COLO668 (cell line): ENCODE results near the gene LARGE1.

Source experiments
- DNase-seq: peaks from one replicate; lab custom pipeline; 2025; ENCODE audit not compliant: unreplicated experiment; lab: John Stamatoyannopoulos, UW

The LARGE1 gene

GRCh38 chr22:33674357-33674756, 245.9 kb downstream of the LARGE1 start:
- DNase-seq = no peak

DNA sequence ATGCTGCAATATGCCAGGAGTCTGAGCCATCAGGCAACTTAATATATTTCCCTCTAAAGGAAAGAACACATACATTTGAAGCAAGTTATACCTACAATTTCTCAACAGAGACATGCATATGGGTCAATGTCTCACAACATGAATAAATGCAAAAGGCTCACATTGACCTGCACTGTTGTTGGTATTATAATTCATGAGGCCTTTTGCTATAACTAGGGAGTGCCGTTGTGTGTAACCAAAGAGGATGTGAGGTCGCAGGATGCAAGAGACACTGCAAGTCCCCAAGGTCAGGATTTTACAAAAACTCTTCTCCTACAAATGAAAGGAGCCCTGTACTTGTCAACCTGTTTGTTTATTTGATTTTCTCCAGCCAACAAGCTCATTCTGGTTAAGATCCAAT, 250.5 kb downstream of the LARGE1 start:
- no peak for DNase-seq

DNA sequence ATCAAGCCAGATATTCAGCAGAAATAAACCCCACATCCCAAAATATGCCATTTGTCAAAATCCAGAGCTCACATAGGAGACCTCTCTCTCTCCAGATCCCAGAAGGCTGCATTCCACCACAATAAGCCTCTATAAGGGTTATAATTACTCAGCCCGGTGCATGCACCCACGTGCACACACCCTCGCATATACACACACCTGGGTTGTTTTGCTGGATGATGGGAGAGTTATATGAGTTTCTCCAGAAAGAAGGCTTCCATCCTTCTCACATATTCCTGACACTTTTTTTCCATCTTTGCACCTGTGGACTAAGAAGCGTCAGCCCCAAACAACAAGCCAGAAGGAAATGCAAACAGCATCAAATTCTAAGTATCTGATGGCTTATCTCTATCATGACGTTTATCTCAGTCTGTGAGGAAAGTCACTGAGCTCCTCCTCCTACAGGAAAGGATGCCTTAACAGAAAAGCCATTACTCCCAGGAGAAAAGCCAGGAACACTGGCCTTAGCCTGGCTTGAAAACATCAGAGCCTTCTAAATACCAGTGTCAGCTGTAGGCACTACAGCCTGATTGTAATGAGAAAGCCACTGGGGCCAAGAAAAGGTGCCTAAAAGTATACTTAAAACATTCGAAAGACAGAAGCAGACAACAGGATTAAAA, 253.2 kb downstream of the LARGE1 start:
- no peak for DNase-seq

DNA sequence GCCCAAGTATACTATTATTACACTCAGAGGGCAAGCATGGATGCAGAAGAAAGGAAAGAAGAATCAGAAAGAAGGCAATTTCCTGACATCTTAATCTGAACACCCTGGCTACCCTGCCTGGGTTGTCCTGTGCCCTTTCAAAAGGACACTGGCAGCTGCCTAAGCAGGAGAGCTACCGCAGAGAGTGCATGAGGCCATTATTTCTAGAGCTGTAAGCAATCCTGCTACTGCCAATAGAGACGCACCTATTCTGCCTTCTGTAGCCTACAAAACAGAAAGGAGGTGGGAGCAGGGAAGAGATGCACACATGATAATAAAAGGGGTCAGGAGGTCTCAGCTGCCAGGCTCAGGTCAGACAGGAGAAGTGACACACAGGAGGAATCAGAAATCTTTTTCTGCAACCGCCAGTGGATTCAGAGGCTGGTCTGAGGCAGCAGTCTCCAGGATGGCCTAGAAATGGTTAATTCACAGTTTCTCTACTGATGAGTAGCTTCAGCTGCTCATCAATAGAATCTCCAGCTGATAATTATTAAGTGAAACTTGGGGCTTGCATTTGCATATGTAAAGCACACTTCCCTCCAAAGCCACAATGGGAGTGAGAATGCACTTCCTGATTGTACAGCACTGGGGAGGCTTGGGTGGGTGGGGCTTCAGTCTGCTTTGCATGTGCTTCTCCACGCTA, 253.9 kb downstream of the LARGE1 start:
- no peak for DNase-seq

DNA sequence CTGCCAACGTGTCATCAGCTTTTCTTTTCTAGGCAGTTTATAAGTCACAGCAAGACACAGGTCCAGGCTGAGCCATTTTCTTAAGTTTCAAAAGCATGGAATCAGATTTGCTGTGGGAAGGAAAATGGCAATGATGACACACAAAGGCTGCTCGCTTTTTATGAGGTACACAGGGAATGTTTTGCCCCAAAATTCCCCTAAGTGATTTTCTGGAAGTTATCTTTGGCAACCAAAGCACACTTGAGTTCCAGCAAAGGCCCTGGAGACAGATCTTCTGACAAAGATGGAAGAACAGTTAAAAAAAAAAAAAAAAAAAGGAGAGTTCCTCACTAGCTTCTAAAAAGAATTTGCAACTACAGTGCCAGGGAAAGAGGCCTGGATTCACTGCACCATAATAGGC, 260.8 kb downstream of the LARGE1 start:
- DNase-seq = no peak

DNA sequence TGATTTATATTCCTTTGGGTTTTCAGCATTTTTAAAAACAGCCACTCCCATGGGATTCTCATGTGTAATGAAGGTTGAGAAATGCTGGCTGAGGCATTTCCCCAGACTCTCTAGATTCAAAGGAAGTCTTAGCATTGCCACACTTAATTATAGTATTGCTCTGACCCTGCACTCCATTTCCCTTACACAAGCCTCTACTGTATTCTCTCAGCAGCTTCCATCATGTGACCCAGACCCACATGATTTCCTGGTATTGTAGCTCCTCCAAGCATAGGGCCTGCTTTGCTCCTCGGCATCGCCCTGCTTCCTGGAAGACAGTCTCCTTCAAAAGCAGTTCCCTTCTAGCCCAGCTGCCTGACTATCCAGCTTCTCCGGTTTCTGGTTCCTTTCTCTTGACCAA, 261.5 kb downstream of the LARGE1 start:
- no peak for DNase-seq

DNA sequence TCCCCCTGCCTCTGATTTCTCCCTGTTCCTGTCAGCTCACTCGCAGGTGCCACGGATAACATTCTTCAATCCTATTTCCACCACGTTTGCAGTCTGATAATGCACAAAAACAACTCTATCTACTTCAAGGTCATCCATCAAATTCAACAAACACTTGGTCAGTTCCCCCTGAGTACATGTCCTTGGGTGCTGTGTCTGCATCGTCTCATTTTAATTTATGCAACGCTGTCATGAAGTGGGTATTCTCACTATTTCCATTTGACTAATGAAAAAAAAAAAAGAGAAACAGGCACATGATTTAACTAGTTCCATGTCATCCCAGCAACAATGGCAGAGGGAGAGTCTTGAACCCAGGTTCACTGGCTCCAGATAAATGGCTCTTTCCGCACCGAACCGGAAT, 262.6 kb downstream of the LARGE1 start:
- DNase-seq = no peak

GRCh38 chr22:33656808-33657628, 263.3 kb downstream of the LARGE1 start:
- DNase-seq = no peak

GRCh38 chr22:33654173-33654895, 265.9 kb downstream of the LARGE1 start:
- no peak for DNase-seq

- DNase-seq = no peak
These were observed 266.7 kb downstream of the LARGE1 start for GRCh38 chr22:33653532-33654063.

GRCh38 chr22:33652615-33653014, 267.7 kb downstream of the LARGE1 start:
- DNase-seq = no peak

DNA sequence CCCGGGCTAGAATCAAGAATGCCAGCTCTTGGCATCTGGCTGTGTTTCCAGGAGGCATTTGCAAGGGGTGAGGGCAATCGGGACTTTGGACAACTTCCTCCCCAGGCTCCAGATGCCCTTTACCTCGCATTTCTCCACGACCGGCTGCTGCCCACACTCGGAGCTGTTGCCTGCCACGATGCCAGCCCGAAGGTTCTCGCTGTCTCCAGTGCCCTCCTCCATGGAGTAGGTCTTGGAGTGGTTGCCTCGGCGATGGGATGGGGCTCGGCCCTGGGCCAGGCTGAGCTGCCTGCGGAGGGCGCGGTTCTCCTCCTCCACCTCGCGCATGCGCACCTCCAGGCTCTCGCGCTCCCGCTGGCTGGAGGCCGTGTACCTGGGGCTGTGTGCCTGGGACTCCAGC, 270.0 kb downstream of the LARGE1 start:
- DNase-seq = no peak

- no peak for DNase-seq
These were observed 271.8 kb downstream of the LARGE1 start for GRCh38 chr22:33648478-33648877.

GRCh38 chr22:33640900-33641299, 279.4 kb downstream of the LARGE1 start:
- no peak for DNase-seq

- DNase-seq = no peak
These were observed 280.6 kb downstream of the LARGE1 start for GRCh38 chr22:33639588-33640254.

GRCh38 chr22:33635766-33636165, 284.5 kb downstream of the LARGE1 start:
- no peak for DNase-seq

- DNase-seq = no peak
These were observed 288.5 kb downstream of the LARGE1 start for GRCh38 chr22:33631777-33632176.

GRCh38 chr22:33625959-33626358, 294.3 kb downstream of the LARGE1 start:
- DNase-seq = no peak

DNA sequence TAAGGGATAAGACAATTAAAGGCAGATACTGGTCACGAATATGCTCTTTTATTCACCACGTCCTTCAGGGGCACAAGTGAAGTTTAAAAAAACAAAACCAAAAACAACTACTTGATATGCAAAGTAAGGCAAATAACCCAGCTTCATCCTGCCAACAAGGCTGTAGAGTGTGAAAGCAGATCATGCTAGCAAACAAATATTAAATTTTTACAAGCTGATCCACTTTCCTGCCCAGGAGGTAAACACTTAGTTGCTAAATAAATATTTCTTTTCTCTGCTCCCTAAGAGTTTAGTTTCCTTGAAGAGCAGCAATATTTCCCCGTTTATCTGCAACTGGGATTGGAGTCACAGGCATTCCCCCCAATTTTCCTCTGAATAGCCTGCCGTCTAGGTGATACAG, 300.2 kb downstream of the LARGE1 start:
- DNase-seq = no peak

- DNase-seq = no peak
These were observed 313.8 kb downstream of the LARGE1 start for GRCh38 chr22:33606504-33606903.

DNA sequence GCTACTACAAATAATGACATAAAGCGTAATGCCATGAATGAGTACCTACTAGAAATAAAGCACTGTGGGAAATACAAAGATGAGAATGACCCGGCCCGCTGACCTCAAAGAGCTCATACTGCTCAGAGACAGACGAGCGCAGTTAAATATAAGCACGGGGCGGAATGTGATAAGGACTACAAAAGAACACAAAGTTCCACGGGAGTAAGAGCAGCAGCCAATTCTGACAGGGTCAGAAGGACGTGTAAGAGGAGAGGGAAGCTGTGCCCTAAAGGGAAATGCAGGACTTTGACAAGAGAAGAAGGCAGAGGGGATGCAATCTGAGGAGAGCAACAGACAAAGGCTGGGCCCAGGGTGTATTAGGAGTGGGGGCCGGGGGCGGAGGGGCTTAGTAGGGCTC, 314.6 kb downstream of the LARGE1 start:
- DNase-seq = no peak
